Brain microvascular endothelial cell (primary cell): Measurements from ENCODE around the gene CETP.

Experiments used
- DNase-seq: peaks from one replicate; pipeline ENCODE4 v3.0.0-alpha.2; 2020
- H3K27ac ChIP-seq: fragments of 250-450 bp; sonication (Bioruptor Pico); 2 replicates; pipeline ENCODE4 v1.5.1; 2020; ENCODE audit warnings: mild to moderate bottlenecking, moderate library complexity
- H3K27me3 ChIP-seq: fragments of 250-450 bp; sonication (Bioruptor Pico); replicated peaks from 2 replicates; pipeline ENCODE4 v1.5.1; 2020; ENCODE audit warnings: mild to moderate bottlenecking
- H3K36me3 ChIP-seq: fragments of 250-450 bp; sonication (Bioruptor Pico); replicated peaks from 2 replicates; pipeline ENCODE4 v1.5.1; 2020; ENCODE audit warnings: mild to moderate bottlenecking
- H3K4me3 ChIP-seq: 2 replicates; pipeline ENCODE4 v1.5.1; 2011; ENCODE audit warnings: low read depth, mild to moderate bottlenecking, control low read depth, low read length, moderate library complexity
- CTCF ChIP-seq: IDR thresholded peaks from 2 replicates; pipeline ENCODE4 v1.5.1; 2011; ENCODE audit warnings: low read depth, mild to moderate bottlenecking, moderate library complexity, low read length, control low read depth, inconsistent platforms; ENCODE audit errors: missing control alignments
- in situ Hi-C: cut with HindIII; loops from 2 replicates; pipeline ENCODE4 v1.10.0; 2017; ENCODE audit warnings: low sequenced_read_pairs, low pct_ligation_motif_present

CETP gene

GRCh38 chr16:56993204-56993603 is 31.5 kb downstream of the CETP start:
- Histone ChIP-seq H3K4me3 (no peak overlapping the region), H3K27me3 (no peaks in the 10 kb centered on the region), H3K36me3 (no peaks in the 10 kb centered on the region), H3K27ac (no peak overlapping the region)
- DNase-seq: no peak
- TF ChIP-seq CTCF: no peak
- in situ Hi-C loops: no loop called here

- no peak overlapping the region for H3K4me3 ChIP-seq
- in situ Hi-C loops: no loop called here
- H3K27ac ChIP-seq: no peak overlapping the region
- H3K27me3 ChIP-seq: no peaks in the 10 kb centered on the region
- DNase-seq: no peak
- TF ChIP-seq CTCF: no peak
- no peaks in the 10 kb centered on the region for H3K36me3 ChIP-seq
Measured at GRCh38 chr16:56994311-56994710, 32.6 kb downstream of the CETP start.

GRCh38 chr16:56995136-56995805 is 33.5 kb downstream of the CETP start:
- DNase-seq: no peak
- TF ChIP-seq CTCF: no peak
- no peaks in the 10 kb centered on the region for H3K36me3 ChIP-seq
- H3K27ac ChIP-seq: no peak overlapping the region
- no peaks in the 10 kb centered on the region for H3K27me3 ChIP-seq
- no peak overlapping the region for H3K4me3 ChIP-seq
- in situ Hi-C loops: no loop called here

GRCh38 chr16:56997264-56997663 is 35.5 kb downstream of the CETP start:
- no peaks in the 10 kb centered on the region for H3K27me3 ChIP-seq
- no peak overlapping the region for H3K4me3 ChIP-seq
- no peak overlapping the region for H3K27ac ChIP-seq
- no peaks in the 10 kb centered on the region for H3K36me3 ChIP-seq
- no peak for DNase-seq
- no peak for TF ChIP-seq CTCF
- in situ Hi-C loops: no loop called here

GRCh38 chr16:56997931-56998330 is 36.2 kb downstream of the CETP start:
- H3K27ac ChIP-seq: no peak overlapping the region
- no peaks in the 10 kb centered on the region for H3K27me3 ChIP-seq
- in situ Hi-C loops: no loop called here
- H3K36me3 ChIP-seq: no peaks in the 10 kb centered on the region
- no peak overlapping the region for H3K4me3 ChIP-seq
- TF ChIP-seq CTCF: no peak
- DNase-seq: no peak

- no peak overlapping the region for H3K27ac ChIP-seq
- no peaks in the 10 kb centered on the region for H3K27me3 ChIP-seq
- no peak for TF ChIP-seq CTCF
- H3K36me3 ChIP-seq: no peaks in the 10 kb centered on the region
- DNase-seq: no peak
- in situ Hi-C loops: no loop called here
- no peak overlapping the region for H3K4me3 ChIP-seq
Measured at GRCh38 chr16:56998352-56998751, 36.6 kb downstream of the CETP start.
